Activated B cell treated with CpG ODN at 0.5 μM for 24 hours (primary cell): ENCODE measurements around the gene KLHDC9. TPM values are rescaled to one million over a fixed set of nuclear protein-coding genes. Genes with fewer than 3 reads are reported as not detected.

ENCODE experiments used
- ATAC-seq: fragments of 200-7000 bp; cut with Tn5 transposase; one replicate; pipeline ENCODE4 v1.10.0; 2021; ENCODE audit warnings: low read depth, mild to moderate bottlenecking, moderate library complexity
- CTCF ChIA-PET: fragments of 350-600 bp; sonication (Branson Sonifier 250); formaldehyde crosslinking; loops from one replicate; lab custom pipeline; 2021; ENCODE audit warnings: antibody characterized with exemption; lab: Charles Lee
- POLR2A ChIA-PET: fragments of 350-600 bp; sonication (Branson Sonifier 250); formaldehyde crosslinking; loops from one replicate; lab custom pipeline; 2021; ENCODE audit warnings: antibody characterized with exemption; lab: Charles Lee
- DNase-seq: peaks from one replicate; pipeline ENCODE4 v3.0.0; 2022
- H3K27ac Mint-ChIP-seq: one replicate; pipeline ENCODE4 v1.8.0; 2020; ENCODE audit warnings: mixed read lengths
- H3K27me3 Mint-ChIP-seq: one replicate; pipeline ENCODE4 v1.8.0; 2021; ENCODE audit warnings: mixed read lengths
- H3K36me3 Mint-ChIP-seq: one replicate; pipeline ENCODE4 v1.8.0; 2021; ENCODE audit warnings: low read depth, mixed read lengths
- H3K4me1 Mint-ChIP-seq: one replicate; pipeline ENCODE4 v1.8.0; 2021; ENCODE audit warnings: mixed read lengths
- H3K4me3 Mint-ChIP-seq: one replicate; pipeline ENCODE4 v1.8.0; 2020; ENCODE audit warnings: mild to moderate bottlenecking, mixed read lengths
- H3K9me3 Mint-ChIP-seq: one replicate; pipeline ENCODE4 v1.8.0; 2020; ENCODE audit warnings: mixed read lengths
- intact Hi-C: fragments of 100-400 bp; cut with micrococcal nuclease; formaldehyde crosslinking; loops from one replicate; pipeline ENCODE4 v1.15.1; 2024
- total RNA-seq: library from RNA; stranded (reverse); gene quantifications from 2 replicates; pipeline ENCODE4 v1.2.3, GENCODE V29; 2022
- TF ChIP-seq, protein P1 (sequence below): fragments of 200-600 bp; IDR thresholded peaks from one replicate; pipeline ENCODE4 v1.8.0; 2022; ENCODE audit warnings: antibody characterized with exemption, mild to moderate bottlenecking

Gene KLHDC9
- total RNA-seq, 1 donor from 2014 or later, result 2.9 TPM

- DNase-seq (no peak), ATAC-seq (peak; percentile 19)
- Mint-ChIP-seq H3K36me3 (peaks cover 17% of the 10 kb centered on the region), H3K27me3 (no peaks in the 10 kb centered on the region), H3K4me3 (peak overlapping the region; percentile 54), H3K4me1 (peaks cover 36% of the 10 kb centered on the region), H3K9me3 (no peaks in the 10 kb centered on the region), H3K27ac (peak overlapping the region; percentile 93)
- TF ChIP-seq, protein P1, sequence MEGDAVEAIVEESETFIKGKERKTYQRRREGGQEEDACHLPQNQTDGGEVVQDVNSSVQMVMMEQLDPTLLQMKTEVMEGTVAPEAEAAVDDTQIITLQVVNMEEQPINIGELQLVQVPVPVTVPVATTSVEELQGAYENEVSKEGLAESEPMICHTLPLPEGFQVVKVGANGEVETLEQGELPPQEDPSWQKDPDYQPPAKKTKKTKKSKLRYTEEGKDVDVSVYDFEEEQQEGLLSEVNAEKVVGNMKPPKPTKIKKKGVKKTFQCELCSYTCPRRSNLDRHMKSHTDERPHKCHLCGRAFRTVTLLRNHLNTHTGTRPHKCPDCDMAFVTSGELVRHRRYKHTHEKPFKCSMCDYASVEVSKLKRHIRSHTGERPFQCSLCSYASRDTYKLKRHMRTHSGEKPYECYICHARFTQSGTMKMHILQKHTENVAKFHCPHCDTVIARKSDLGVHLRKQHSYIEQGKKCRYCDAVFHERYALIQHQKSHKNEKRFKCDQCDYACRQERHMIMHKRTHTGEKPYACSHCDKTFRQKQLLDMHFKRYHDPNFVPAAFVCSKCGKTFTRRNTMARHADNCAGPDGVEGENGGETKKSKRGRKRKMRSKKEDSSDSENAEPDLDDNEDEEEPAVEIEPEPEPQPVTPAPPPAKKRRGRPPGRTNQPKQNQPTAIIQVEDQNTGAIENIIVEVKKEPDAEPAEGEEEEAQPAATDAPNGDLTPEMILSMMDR, result no peak
- CTCF ChIA-PET, result interaction anchor here (2.6 to 7.1 kb wide), 3 partner anchors 26 to 99 kb away, joined by 31 to 95 read pairs (median 79); partner anchors contain the start of genes ARHGAP30 and TSTD1
- intact Hi-C loops, result loop anchor here (5.0 kb wide), 2 partner anchors 84 to 384 kb away; partner anchors contain the start of gene CD48
- POLR2A ChIA-PET, result interaction anchor here (0.5 to 6.4 kb wide), 6 partner anchors 11 to 98 kb away, joined by 3 to 79 read pairs (median 10); partner anchors contain the start of genes ARHGAP30, F11R and USF1
These were observed 2.1 kb upstream of the KLHDC9 start for GRCh38 chr1:161096015-161096414.

DNA sequence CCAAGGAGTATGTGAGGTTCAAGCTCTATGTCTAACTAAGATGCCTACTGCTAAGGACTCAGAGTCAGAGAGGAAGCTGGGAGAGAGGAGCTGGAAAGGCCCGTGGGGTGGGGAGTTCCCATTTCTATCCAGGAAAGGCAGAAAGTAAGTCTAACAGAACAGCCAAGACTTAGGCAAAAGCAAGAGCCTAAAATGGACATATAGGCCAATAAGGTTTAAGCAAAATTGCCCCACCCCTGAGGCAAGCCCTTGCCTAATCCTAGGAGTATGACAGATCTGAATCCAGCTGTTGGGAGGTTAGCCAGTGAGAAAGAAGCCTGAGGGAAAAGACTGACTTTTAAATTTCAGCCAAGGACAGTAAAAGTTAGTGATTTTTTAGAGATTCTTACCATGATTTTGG lies 1.6 kb upstream of the KLHDC9 start:
- DNase-seq (no peak), ATAC-seq (no peak)
- Mint-ChIP-seq H3K27me3 (no peaks in the 10 kb centered on the region), H3K27ac (peak overlapping the region; percentile 93), H3K9me3 (no peaks in the 10 kb centered on the region), H3K4me1 (peaks cover 36% of the 10 kb centered on the region), H3K4me3 (peak overlapping the region; percentile 54), H3K36me3 (peaks cover 21% of the 10 kb centered on the region)
- TF ChIP-seq, protein P1, result no peak
- CTCF ChIA-PET, result interaction anchor here (1.0 to 7.1 kb wide), 12 partner anchors 15 to 286 kb away, joined by 3 to 95 read pairs (median 7); partner anchors contain the start of genes ARHGAP30, DEDD, F11R and ITLN2
- intact Hi-C loops, result loop anchor here (5.0 kb wide), 2 partner anchors 84 to 384 kb away; partner anchors contain the start of gene CD48
- POLR2A ChIA-PET, result interaction anchor here (0.6 to 6.4 kb wide), 11 partner anchors 17 to 301 kb away, joined by 3 to 79 read pairs (median 5); partner anchors contain the start of genes ARHGAP30, DEDD, F11R and USF1

- intact Hi-C loops, result loop anchor here (5.0 kb wide), 2 partner anchors 87 to 387 kb away; partner anchors contain the start of gene CD48
- no peaks in the 10 kb centered on the region for H3K9me3 Mint-ChIP-seq
- POLR2A ChIA-PET, result interaction anchor here (0.8 to 6.4 kb wide), 8 partner anchors 19 to 86 kb away, joined by 3 to 79 read pairs (median 24); partner anchors contain the start of genes ARHGAP30, DEDD, NIT1 and PFDN2
- peak overlapping the region; percentile 81 for H3K4me3 Mint-ChIP-seq
- H3K36me3 Mint-ChIP-seq, result peaks cover 40% of the 10 kb centered on the region
- H3K4me1 Mint-ChIP-seq, result peaks cover 35% of the 10 kb centered on the region
- TF ChIP-seq, protein P1, result no peak
- no peaks in the 10 kb centered on the region for H3K27me3 Mint-ChIP-seq
- DNase-seq (no peak), ATAC-seq (no peak)
- peak overlapping the region; percentile 76 for H3K27ac Mint-ChIP-seq
- CTCF ChIA-PET, result interaction anchor here (1.5 to 7.1 kb wide), 6 partner anchors 29 to 108 kb away, joined by 6 to 95 read pairs (median 20); partner anchors contain the start of genes ARHGAP30, F11R and USF1
These were observed 1.1 kb downstream of the KLHDC9 start for GRCh38 chr1:161099090-161099802.

- H3K4me1 Mint-ChIP-seq, result peaks cover 33% of the 10 kb centered on the region
- ATAC-seq (no peak), DNase-seq (no peak)
- no peak overlapping the region for H3K4me3 Mint-ChIP-seq
- TF ChIP-seq, protein P1, result no peak
- intact Hi-C loops, result no loop called here
- ChIA-PET CTCF (interaction anchor here (7.1 kb wide), 1 partner anchor 103 kb away, joined by 79 read pairs; no protein-coding TSS in a partner anchor), POLR2A (interaction anchor here (4.1 to 6.4 kb wide), 3 partner anchors 17 to 55 kb away, joined by 29 to 79 read pairs (median 43); partner anchors contain the start of genes DEDD, NIT1, PFDN2 and USF1)
- no peaks in the 10 kb centered on the region for H3K27me3 Mint-ChIP-seq
- H3K36me3 Mint-ChIP-seq, result peaks cover 43% of the 10 kb centered on the region
- H3K9me3 Mint-ChIP-seq, result no peaks in the 10 kb centered on the region
- H3K27ac Mint-ChIP-seq, result no peak overlapping the region
These were observed 2.4 kb downstream of the KLHDC9 start for GRCh38 chr1:161100556-161100955.
